HepG2 (cell line): ENCODE data around the gene TMF1. TPM values are rescaled to one million over a fixed set of nuclear protein-coding genes. Genes with fewer than 3 reads are reported as not detected.

Source experiments
- ARHGAP35 ChIP-seq: sonication (generic); formaldehyde crosslinking; IDR thresholded peaks from 2 replicates; pipeline ENCODE4 v1.9.0; 2022; ENCODE audit warnings: mild to moderate bottlenecking, inconsistent platforms, moderate library complexity, missing genetic modification reagents, borderline replicate concordance
- ARNTL ChIP-seq: sonication (generic); formaldehyde crosslinking; IDR thresholded peaks from 2 replicates; pipeline ENCODE4 v1.4.0; 2020; ENCODE audit warnings: mild to moderate bottlenecking, missing genetic modification reagents
- ATF1 ChIP-seq: IDR thresholded peaks from 2 replicates; pipeline ENCODE4 v1.6.1; 2016; ENCODE audit warnings: mild to moderate bottlenecking, control low read depth
- ATF7 ChIP-seq, 2 experiments: fragments of 450-650 bp in 1 of 2; sonication (generic) in 1 of 2; formaldehyde crosslinking in 1 of 2; IDR thresholded peaks; 2 replicates each; pipeline versions ENCODE4 v1.4.0 to v1.6.1; 2016 to 2020; ENCODE audit warnings: antibody characterized with exemption in 1 of 2, mild to moderate bottlenecking in 1 of 2, missing genetic modification reagents in 1 of 2
- CENPBD1 ChIP-seq: sonication (generic); formaldehyde crosslinking; IDR thresholded peaks from 2 replicates; pipeline ENCODE4 v1.8.0; 2022; ENCODE audit warnings: missing genetic modification reagents, low read depth, mild to moderate bottlenecking, borderline replicate concordance
- E2F2 ChIP-seq: sonication (generic); formaldehyde crosslinking; IDR thresholded peaks from 2 replicates; pipeline ENCODE4 v1.4.0; 2020; ENCODE audit warnings: missing genetic modification reagents, borderline replicate concordance
- GZF1 ChIP-seq: sonication (generic); formaldehyde crosslinking; IDR thresholded peaks from 2 replicates; pipeline ENCODE4 v1.5.1; 2020; ENCODE audit warnings: mild to moderate bottlenecking, missing genetic modification reagents
- JUND ChIP-seq: sonication (generic); formaldehyde crosslinking; IDR thresholded peaks from 2 replicates; pipeline ENCODE4 v1.8.0; 2022; ENCODE audit warnings: mild to moderate bottlenecking, missing genetic modification reagents
- NCOR1 ChIP-seq: fragments of 200-600 bp; sonication (generic); IDR thresholded peaks from 2 replicates; pipeline ENCODE4 v1.7.0; 2017; ENCODE audit warnings: antibody characterized with exemption, low read length, borderline replicate concordance
- SNRNP70 ChIP-seq: fragments of 200-400 bp; formaldehyde crosslinking; IDR thresholded peaks from 2 replicates; pipeline ENCODE4 v1.6.1; 2017; ENCODE audit warnings: mild to moderate bottlenecking, low read depth, low read length, moderate library complexity
- SP2 ChIP-seq: sonication (generic); formaldehyde crosslinking; IDR thresholded peaks from 2 replicates; pipeline ENCODE4 v1.5.1; 2020; ENCODE audit warnings: mild to moderate bottlenecking, missing genetic modification reagents
- STAG1 ChIP-seq: sonication (generic); formaldehyde crosslinking; IDR thresholded peaks from 2 replicates; pipeline ENCODE4 v1.4.0; 2020; ENCODE audit warnings: missing genetic modification reagents
- TBX3 ChIP-seq: fragments of 450-650 bp; IDR thresholded peaks from 2 replicates; pipeline ENCODE4 v1.6.1; 2017; ENCODE audit warnings: antibody characterized with exemption, mild to moderate bottlenecking, inconsistent platforms, borderline replicate concordance
- ZNF280B ChIP-seq: sonication (generic); formaldehyde crosslinking; IDR thresholded peaks from 2 replicates; pipeline ENCODE4 v1.5.0; 2020; ENCODE audit warnings: missing genetic modification reagents, mild to moderate bottlenecking, borderline replicate concordance
- ZNF383 ChIP-seq: sonication (generic); formaldehyde crosslinking; IDR thresholded peaks from 2 replicates; pipeline ENCODE4 v1.4.0; 2020; ENCODE audit warnings: missing genetic modification reagents, mild to moderate bottlenecking, borderline replicate concordance
- ZNF557 ChIP-seq: sonication (generic); formaldehyde crosslinking; IDR thresholded peaks from 2 replicates; pipeline ENCODE4 v1.4.0; 2020; ENCODE audit warnings: missing genetic modification reagents
- ZNF660 ChIP-seq: sonication (generic); formaldehyde crosslinking; IDR thresholded peaks from 2 replicates; pipeline ENCODE4 v1.5.1; 2020; ENCODE audit warnings: mild to moderate bottlenecking, low read depth, missing genetic modification reagents, borderline replicate concordance
- ZNF710 ChIP-seq: sonication (generic); formaldehyde crosslinking; IDR thresholded peaks from 2 replicates; pipeline ENCODE4 v1.5.0; 2020; ENCODE audit warnings: mild to moderate bottlenecking, missing genetic modification reagents, borderline replicate concordance
- polyA plus RNA-seq, 8 experiments: library from polyadenylated mRNA; depleted of rRNA in 3 of 8; stranded (reverse) in 7 of 8; unstranded in 1 of 8; fragments of >200 nt; fragmentation: Illumina TruSeq in 4 of 8; extraction: Trizol in 4 of 8; gene quantifications; 2 replicates each; pipeline versions ENCODE4 v1.2.1 to v1.2.3, GENCODE V29; 2011 to 2016; ENCODE audit warnings: low read depth in 4 of 8, missing spikeins in 1 of 8, mixed read lengths in 1 of 8; ENCODE audit not compliant: insufficient read depth in 1 of 8
- total RNA-seq, 5 experiments: library from RNA; depleted of rRNA; stranded (reverse); fragments of >200 nt; fragmentation: Illumina TruSeq; extraction: Trizol; gene quantifications; 2 replicates each; pipeline ENCODE4 v1.2.3, GENCODE V29; 2016; ENCODE audit warnings: low read depth in 1 of 5
- TF ChIP-seq, protein P1 (sequence below): sonication (generic); formaldehyde crosslinking; IDR thresholded peaks from 2 replicates; pipeline ENCODE4 v1.5.1; 2020; ENCODE audit warnings: mild to moderate bottlenecking, missing genetic modification reagents, moderate library complexity
- TF ChIP-seq, protein P2 (sequence below): sonication (generic); formaldehyde crosslinking; IDR thresholded peaks from 2 replicates; pipeline ENCODE4 v1.9.0; 2022; ENCODE audit warnings: low read depth, missing genetic modification reagents

Gene TMF1
- total and polyA plus RNA-seq, 2 of the 13 experiments (the other 11 are each of a cell fraction or from before 2014, with no cell fraction given): 12.1 to 38.4 TPM

DNA sequence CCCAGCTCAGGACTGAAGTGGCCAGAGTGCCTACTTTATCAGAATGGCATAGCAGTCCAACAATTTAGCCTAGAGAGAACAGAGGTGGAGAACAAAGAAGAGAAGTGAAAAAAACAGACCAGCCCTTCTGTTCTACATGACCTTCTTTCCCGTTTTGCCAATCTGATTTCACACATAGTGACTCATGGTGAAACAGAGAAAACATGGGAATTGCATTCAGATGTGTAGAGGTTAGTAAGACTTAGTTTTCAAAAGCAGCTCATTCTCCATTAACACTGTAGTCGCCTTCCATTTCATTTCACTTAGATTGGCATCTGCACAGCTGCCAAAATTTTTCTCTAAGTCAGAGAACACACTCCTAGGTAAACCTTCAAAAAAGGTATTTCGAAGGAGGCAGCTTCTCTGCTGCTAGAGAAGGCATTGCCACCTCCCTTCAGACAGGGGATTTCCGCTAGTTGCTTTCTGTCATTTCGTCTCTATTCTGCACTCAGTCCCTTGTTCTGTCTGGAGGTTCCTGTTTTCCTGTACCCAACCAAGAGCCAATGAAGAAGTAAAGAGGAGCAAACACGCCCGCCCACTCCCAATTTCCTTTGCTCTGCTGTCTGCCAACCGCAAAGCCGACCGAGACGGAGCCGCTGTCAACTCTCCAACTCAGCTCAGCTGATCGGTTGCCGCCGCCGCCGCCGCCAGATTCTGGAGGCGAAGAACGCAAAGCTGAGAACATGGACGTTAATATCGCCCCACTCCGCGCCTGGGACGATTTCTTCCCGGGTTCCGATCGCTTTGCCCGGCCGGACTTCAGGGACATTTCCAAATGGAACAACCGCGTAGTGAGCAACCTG, 32.4 kb upstream of the TMF1 start, which contains the start of gene ARL6IP5 (continued):
- TF ChIP-seq E2F2 (CRISPR knock-in tag) (no peak), JUND (CRISPR knock-in tag) (no peak), ZNF383 (CRISPR knock-in tag) (no peak), ZNF557 (CRISPR knock-in tag) (no peak), CENPBD1 (CRISPR knock-in tag) (no peak), SP2 (CRISPR knock-in tag) (no peak), ZNF660 (CRISPR knock-in tag) (no peak), STAG1 (no peak), ZNF710 (CRISPR knock-in tag) (0 out of 2 replicates have a peak, but pooled peaks have one; percentile 3), ZNF280B (CRISPR knock-in tag) (no peak), ARHGAP35 (CRISPR knock-in tag) (no peak), SNRNP70 (no peak), GZF1 (CRISPR knock-in tag) (no peak), NCOR1 (no peak; the same call in 1 of the 2 replicates), ATF1 (CRISPR knock-in tag) (no peak), ARNTL (CRISPR knock-in tag) (no peak), TBX3 (no peak), ATF7 (IDR thresholded peaks at IDR 0.05) (no peak), ATF7 (CRISPR knock-in tag; IDR thresholded peaks at IDR 0.05) (no peak)
- TF ChIP-seq, protein P1, sequence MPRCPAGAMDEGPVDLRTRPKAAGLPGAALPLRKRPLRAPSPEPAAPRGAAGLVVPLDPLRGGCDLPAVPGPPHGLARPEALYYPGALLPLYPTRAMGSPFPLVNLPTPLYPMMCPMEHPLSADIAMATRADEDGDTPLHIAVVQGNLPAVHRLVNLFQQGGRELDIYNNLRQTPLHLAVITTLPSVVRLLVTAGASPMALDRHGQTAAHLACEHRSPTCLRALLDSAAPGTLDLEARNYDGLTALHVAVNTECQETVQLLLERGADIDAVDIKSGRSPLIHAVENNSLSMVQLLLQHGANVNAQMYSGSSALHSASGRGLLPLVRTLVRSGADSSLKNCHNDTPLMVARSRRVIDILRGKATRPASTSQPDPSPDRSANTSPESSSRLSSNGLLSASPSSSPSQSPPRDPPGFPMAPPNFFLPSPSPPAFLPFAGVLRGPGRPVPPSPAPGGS: no peak
- TF ChIP-seq, protein P2, sequence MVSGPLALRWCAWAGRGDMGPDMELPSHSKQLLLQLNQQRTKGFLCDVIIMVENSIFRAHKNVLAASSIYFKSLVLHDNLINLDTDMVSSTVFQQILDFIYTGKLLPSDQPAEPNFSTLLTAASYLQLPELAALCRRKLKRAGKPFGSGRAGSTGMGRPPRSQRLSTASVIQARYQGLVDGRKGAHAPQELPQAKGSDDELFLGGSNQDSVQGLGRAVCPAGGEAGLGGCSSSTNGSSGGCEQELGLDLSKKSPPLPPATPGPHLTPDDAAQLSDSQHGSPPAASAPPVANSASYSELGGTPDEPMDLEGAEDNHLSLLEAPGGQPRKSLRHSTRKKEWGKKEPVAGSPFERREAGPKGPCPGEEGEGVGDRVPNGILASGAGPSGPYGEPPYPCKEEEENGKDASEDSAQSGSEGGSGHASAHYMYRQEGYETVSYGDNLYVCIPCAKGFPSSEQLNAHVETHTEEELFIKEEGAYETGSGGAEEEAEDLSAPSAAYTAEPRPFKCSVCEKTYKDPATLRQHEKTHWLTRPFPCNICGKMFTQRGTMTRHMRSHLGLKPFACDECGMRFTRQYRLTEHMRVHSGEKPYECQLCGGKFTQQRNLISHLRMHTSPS: no peak
